ENCODE measurements around the gene ODC1.
A peak's percentile ranks its signal among the peaks of the same experiment; 100 is the strongest.
"Not testable (repeated sequence)": the region's sequence is repeated elsewhere in the genome, so short reads cannot be mapped to it uniquely, and the experiment has no call there.

ODC1 gene

DNA sequence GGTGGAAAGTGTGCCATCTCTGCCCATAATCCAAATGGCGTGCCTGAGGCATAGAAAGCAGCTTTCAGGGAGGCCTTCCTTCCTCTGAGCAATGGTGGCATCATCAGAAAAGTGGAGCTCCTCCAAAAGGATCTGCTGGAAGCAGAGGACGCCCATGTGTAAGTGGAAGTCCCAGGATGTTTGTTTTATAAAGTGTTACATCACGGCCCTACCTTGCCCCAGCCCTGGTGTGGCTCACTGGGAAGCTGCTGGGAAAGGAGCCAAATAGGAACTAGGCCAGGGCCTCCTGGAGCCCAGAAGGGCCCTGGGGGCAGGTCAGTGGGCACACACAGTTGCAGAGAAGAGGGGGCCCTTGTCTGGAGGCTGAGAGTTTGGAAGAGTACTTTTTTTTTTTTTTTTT lies 4.2 kb upstream of the ODC1 start:
- DNase-seq, result no peak

GRCh38 chr2:10451819-10452218 lies 3.7 kb upstream of the ODC1 start:
- DNase-seq, result no peak

- DNase-seq, result no peak
Observed at GRCh38 chr2:10449838-10450691, 1.9 kb upstream of the ODC1 start.

GRCh38 chr2:10449486-10449831 lies 1.3 kb upstream of the ODC1 start:
- DNase-seq, result no peak

DNA sequence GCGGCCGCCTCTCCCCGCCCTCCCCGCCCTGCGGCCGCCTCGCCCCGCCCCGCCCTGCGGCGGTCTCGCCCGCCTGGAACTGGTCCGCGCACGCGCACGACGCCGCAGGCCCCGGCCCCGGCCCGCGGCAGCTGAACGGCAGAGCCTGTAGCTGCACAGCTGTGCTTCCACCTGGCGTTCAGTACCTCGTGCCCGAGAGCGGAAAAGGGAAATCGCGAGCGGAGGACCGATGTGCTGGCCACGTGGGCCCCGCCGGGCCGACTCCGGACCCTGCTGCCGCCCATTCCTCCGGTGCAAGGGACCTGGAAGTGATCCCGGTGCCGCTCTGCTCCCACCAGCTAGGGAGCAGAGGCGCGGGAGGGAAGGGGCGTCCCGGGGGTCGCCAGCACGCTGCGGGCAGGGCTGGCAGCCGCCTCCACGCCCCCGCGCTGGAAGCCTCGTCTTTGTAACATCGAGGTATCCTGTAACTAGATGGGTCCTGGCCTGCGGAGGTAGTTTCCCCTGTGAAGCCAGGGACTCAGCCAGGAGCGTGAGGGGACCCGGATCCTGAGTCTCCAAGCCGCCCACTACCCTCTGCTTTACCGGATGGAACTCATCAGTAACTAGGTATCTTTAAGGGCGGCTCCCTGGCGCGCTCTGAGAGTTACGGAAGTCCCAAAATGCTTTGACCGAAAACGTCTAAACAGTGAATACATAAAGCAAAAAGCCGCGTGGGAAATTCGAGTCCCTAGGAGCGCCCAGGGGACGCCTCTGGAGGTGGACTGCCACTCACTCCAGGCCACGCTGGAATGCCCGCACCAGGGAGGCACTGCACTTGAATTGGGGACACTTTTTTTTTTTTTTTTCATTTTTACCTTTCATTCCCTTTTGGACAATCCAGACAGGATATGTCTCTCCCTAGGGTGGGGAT lies 704 bp upstream of the ODC1 start:
- DNase-seq, result peak in 1 of 2 experiments; percentile 100

DNA sequence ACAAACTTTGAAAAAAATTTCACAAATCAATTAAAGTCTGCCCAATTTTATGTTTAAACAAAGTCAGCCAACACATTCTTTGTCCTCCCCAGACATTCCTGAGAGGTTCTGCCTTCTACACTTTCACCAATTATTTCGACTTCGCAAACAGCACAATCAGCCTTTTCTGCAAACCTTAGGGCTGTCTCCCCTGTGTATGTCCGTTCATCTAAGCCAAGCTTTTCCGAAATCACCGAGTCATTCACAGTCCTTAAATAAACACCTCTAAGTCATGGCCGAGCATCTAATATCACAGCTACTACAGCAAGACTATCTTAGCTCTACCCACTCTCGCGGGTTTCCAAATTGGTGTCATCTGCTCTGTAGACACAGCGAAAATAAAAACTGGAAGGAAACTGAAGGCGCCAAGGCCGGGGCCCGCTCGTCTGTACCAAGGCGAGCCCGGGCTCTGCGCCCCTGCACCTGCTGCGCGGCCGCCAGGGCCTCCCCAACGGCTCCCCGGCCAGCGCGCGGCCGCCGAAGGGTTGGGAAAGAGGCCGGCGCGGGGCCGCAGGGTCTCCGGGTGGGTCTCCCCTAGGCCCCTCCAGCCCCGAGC lies 730 bp downstream of the ODC1 start:
- DNase-seq, result peak in 1 of 2 experiments; percentile 49

DNA sequence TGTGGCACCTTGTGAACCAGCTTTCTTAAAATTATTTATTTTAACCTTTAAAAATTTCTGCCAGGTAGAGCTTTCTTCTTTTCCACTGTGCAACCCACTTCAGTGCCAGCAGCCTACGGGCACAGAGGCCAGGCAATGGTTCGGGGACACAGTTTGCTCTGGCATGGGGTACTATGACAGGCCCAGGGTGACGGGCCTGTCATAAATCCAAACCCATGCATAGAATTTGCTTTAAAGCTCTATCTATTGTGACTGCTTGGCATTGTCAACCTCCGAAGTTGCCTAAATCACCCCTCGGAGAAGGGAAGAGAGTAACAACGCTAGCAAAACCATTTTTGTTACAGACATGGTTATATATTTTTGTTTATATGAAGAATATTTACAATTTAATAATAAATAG lies 1.5 kb downstream of the ODC1 start:
- DNase-seq, result no peak

GRCh38 chr2:10444463-10444862 lies 3.7 kb downstream of the ODC1 start:
- DNase-seq, result no peak

- not testable (repeated sequence) for DNase-seq
Observed at GRCh38 chr2:10442469-10443126, 5.5 kb downstream of the ODC1 start.

GRCh38 chr2:10441948-10442347 lies 6.2 kb downstream of the ODC1 start:
- no peak for DNase-seq

DNA sequence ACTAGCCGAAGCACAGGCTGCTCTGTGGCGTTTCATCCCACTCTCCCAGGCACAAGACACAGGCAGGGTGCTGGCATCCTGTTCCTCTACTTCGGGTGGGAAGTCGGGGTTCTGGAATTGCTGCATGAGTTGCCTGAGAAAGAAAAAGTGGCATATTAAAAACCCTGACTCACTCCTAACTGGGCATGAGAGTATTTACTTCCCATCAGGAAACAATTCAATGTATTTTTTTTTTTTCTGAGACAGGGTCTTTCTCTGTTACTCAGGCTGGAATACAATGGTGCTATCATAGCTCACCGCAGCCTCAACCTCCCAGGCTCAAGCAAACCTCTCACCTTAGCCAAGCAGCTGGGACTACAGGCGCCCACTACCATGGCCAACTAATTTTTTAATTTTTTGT lies 7.4 kb downstream of the ODC1 start:
- DNase-seq, result no peak

- no peak for DNase-seq
Observed at GRCh38 chr2:10439971-10440370, 8.2 kb downstream of the ODC1 start.

DNA sequence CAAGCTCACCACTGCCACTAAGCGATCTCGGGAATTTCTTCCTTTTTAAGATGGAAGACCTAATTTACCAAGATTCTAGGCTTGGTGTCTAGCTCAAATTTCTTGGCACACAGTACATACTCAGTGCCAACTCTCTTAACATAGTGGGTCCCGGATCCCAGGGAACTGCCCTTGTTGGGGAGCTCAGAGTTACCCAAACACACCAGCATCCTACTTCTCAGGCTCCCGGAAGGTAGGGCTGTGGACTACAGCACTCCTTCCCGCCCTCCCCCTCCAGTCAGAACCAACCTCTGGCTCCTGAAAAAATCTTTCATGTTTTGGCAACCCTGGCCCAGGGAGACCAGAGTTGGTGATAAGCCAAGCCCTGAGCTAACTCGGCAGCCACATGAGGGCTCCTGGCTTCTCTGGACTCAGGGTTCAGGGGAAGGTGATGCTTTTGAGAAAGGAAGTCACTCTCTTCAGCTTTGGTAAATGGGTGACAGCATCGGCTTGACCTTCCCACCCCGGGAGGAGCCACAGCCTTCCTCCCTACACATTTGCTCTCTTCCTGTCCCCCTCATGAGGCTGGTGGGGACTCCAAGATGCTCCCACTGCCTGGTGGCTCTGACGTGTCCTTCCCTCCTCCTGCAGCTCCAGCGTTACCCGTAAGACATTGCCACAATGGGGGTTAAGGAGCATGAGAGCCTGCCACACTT lies 8.8 kb downstream of the ODC1 start:
- DNase-seq, result no peak

GRCh38 chr2:10438688-10439087 lies 9.4 kb downstream of the ODC1 start:
- no peak for DNase-seq

- no peak for DNase-seq
Observed at GRCh38 chr2:10437806-10438205, 10.3 kb downstream of the ODC1 start.

DNA sequence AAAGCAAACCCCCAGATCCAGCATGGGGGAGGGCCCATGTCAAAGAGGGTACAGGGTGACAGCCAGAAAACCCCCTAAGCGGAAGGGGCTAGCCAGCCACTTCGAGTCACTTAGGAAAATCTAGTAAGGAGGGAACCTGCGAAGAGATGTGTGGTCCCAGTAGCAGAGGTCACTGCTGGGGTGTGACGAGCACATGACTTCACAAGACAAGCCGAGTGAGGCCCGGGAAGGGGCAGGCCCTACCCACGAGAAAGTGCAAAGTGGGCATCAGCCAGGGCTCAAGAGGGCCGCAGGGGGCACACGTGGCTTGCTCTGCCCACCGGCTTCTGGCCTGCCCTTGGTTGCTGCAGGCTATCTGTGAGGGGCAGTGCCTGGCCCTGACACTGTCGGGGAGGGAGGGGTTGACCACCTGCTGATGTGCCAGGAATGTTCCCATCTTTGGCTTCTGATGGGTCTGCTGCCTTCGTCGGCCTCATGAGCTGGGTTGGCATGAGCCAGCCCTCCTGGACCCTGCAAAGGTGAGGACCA lies 11.5 kb downstream of the ODC1 start:
- DNase-seq, result no peak

- no peak for DNase-seq
Observed at GRCh38 chr2:10435820-10436204, 12.3 kb downstream of the ODC1 start.

- peak; percentile 63 to 80 for DNase-seq
Observed at GRCh38 chr2:10434886-10435819, 13.0 kb downstream of the ODC1 start.

DNA sequence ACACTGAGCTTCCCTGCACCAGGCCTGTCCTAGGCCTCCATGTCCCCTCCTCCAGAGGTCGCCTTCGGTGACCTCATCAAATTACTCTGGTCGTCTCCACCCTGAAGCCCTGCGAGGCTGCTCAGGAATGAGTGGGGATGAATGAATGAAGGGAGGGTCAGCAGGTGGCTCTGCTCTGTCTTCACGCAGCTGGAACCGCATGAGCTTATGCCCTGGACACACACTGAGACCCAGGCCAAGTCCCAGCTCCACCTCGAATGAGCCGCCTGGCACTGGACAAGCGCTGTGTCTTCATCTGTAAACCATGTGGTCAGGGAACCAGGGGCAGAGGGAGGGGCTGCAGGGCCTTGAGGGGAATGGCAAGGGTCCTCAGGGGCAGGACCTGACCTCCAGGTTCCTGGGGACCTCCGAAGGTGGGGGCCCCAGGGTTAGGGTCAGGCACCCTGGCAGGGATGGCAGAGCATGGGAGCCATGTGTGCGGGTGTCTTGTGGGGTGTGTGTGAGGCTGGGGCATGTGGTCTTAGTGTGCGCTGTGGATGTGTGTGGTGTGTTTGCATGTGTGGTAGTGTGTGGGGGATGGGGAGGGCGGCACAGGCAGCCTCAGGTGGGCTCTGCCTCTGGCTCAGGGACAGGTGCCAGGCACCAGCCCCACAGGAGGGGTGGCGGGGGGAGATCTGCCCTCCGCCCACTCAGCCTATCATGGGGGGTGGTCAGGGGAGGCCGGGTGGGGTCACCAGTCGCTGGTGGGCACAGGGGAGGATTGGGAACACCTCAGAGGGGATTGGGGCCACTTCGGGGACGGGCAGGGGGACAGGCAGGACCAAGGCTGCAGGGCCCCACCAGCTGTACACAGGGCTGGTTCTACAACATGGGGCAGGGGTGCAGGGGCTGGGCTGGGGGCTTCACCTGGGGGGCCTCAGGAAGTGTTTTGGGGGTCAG lies 13.9 kb downstream of the ODC1 start:
- no peak for DNase-seq

Measured in NCI-H187 (cell line).